ENCODE data around the gene TBC1D22A. TPM values are rescaled to one million over a fixed set of nuclear protein-coding genes. Genes with fewer than 3 reads are reported as not detected.

TBC1D22A gene
- total and polyA plus RNA-seq, 8 donors = 14.4 to 33.5 (median 15.7) TPM

- Histone ChIP-seq H3K27ac (no peak overlapping the region), H3K9me3 (no peaks in the 10 kb centered on the region), H3K4me1 (no peaks in the 10 kb centered on the region), H3K36me3 (peaks cover 0 to 12% of the 10 kb centered on the region in 2 donors), H3K27me3 (no peaks in the 10 kb centered on the region), H3K4me3 (no peak overlapping the region)
- ATAC-seq = no peak
- DNase-seq = peak in 1 of 4 donors; percentile 22
- TF ChIP-seq CTCF (IDR thresholded peaks at IDR 0.05) = no peak
- intact Hi-C loops (cut with DNase I) = no loop called here
Measured at GRCh38 chr22:47160781-47161520, 398.5 kb downstream of the TBC1D22A start.

GRCh38 chr22:47161631-47162030, 399.2 kb downstream of the TBC1D22A start:
- ATAC-seq (no peak), DNase-seq (peak in 1 of 4 donors; percentile 12)
- Histone ChIP-seq H3K4me1 (no peaks in the 10 kb centered on the region), H3K4me3 (no peak overlapping the region), H3K36me3 (peaks cover 0 to 15% of the 10 kb centered on the region in 2 donors), H3K27me3 (no peaks in the 10 kb centered on the region), H3K27ac (no peak overlapping the region), H3K9me3 (no peaks in the 10 kb centered on the region)
- intact Hi-C loops (cut with DNase I) = no loop called here
- TF ChIP-seq CTCF (IDR thresholded peaks at IDR 0.05) = no peak

GRCh38 chr22:47162865-47163264, 400.4 kb downstream of the TBC1D22A start:
- ATAC-seq = no peak
- DNase-seq = peak in 1 of 4 donors; percentile 19
- TF ChIP-seq CTCF (IDR thresholded peaks at IDR 0.05) = no peak
- intact Hi-C loops (cut with DNase I) = no loop called here
- H3K36me3 ChIP-seq = peaks cover 0 to 17% of the 10 kb centered on the region in 2 donors
- no peaks in the 10 kb centered on the region for H3K4me1 ChIP-seq
- no peaks in the 10 kb centered on the region for H3K9me3 ChIP-seq
- no peak overlapping the region for H3K27ac ChIP-seq
- H3K4me3 ChIP-seq = no peak overlapping the region
- H3K27me3 ChIP-seq = no peaks in the 10 kb centered on the region

GRCh38 chr22:47163481-47163855, 401.0 kb downstream of the TBC1D22A start:
- Histone ChIP-seq H3K27me3 (no peaks in the 10 kb centered on the region), H3K27ac (no peak overlapping the region), H3K4me1 (no peaks in the 10 kb centered on the region), H3K4me3 (no peak overlapping the region), H3K36me3 (peaks cover 0 to 17% of the 10 kb centered on the region in 2 donors), H3K9me3 (no peaks in the 10 kb centered on the region)
- ATAC-seq = no peak
- peak in 1 of 4 donors; percentile 21 for DNase-seq
- TF ChIP-seq CTCF (IDR thresholded peaks at IDR 0.05) = no peak
- intact Hi-C loops (cut with DNase I) = no loop called here

GRCh38 chr22:47163856-47164513, 401.5 kb downstream of the TBC1D22A start:
- peak in 1 of 4 donors; percentile 25 for DNase-seq

More at GRCh38 chr22:47163856-47164513, 401.5 kb downstream of the TBC1D22A start:
- no peak for TF ChIP-seq CTCF (IDR thresholded peaks at IDR 0.05)
- intact Hi-C loops (cut with DNase I) = no loop called here
- Histone ChIP-seq H3K27ac (peak overlapping the region in 1 of 2 donors; percentile 33), H3K4me1 (no peaks in the 10 kb centered on the region), H3K9me3 (no peaks in the 10 kb centered on the region), H3K27me3 (no peaks in the 10 kb centered on the region), H3K36me3 (peaks cover 0 to 21% of the 10 kb centered on the region in 2 donors), H3K4me3 (no peak overlapping the region)
- no peak for ATAC-seq

Measured in left lung (tissue), 10 donors.